Vagina (tissue), 2 donors: ENCODE measurements around the gene SPINK2.
A peak's percentile ranks its signal among the peaks of the same experiment; 100 is the strongest.

Experiments used
- POLR2AphosphoS5 ChIP-seq, 2 donors: sonication (generic); formaldehyde crosslinking; IDR thresholded peaks; one replicate each; pipeline ENCODE4 v1.9.0; 2017; ENCODE audit warnings: antibody characterized with exemption in 2 of 2, mild to moderate bottlenecking in 2 of 2, low read depth in 1 of 2; ENCODE audit not compliant: insufficient read depth in 1 of 2
- TF ChIP-seq, protein P1 (sequence below), 3 experiments: fragments of 450-650 bp in 2 of 3; fragments of 200-600 bp in 1 of 3; sonication (generic) in 1 of 3; IDR thresholded peaks; one replicate each; pipeline ENCODE4 v1.5.1; 2017 to 2019; ENCODE audit warnings: antibody characterized with exemption in 3 of 3, mild to moderate bottlenecking in 2 of 3, moderate library complexity in 2 of 3

GRCh38 chr4:56799824-56800756 is 21.4 kb downstream of the SPINK2 start:
- TF ChIP-seq, protein P1, sequence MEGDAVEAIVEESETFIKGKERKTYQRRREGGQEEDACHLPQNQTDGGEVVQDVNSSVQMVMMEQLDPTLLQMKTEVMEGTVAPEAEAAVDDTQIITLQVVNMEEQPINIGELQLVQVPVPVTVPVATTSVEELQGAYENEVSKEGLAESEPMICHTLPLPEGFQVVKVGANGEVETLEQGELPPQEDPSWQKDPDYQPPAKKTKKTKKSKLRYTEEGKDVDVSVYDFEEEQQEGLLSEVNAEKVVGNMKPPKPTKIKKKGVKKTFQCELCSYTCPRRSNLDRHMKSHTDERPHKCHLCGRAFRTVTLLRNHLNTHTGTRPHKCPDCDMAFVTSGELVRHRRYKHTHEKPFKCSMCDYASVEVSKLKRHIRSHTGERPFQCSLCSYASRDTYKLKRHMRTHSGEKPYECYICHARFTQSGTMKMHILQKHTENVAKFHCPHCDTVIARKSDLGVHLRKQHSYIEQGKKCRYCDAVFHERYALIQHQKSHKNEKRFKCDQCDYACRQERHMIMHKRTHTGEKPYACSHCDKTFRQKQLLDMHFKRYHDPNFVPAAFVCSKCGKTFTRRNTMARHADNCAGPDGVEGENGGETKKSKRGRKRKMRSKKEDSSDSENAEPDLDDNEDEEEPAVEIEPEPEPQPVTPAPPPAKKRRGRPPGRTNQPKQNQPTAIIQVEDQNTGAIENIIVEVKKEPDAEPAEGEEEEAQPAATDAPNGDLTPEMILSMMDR (IDR thresholded peaks at IDR 0.05), result peak; percentile 74 to 94 (median 78)
- peak in 1 of 2 donors; percentile 66 for TF ChIP-seq POLR2AphosphoS5 (IDR thresholded peaks at IDR 0.05; ENCODE audit: insufficient read depth in 1 of 2, low read depth in 1 of 2)
